Daoy (cell line): ENCODE measurements around the gene SMPD3. TPM values are rescaled to one million over a fixed set of nuclear protein-coding genes. Genes with fewer than 3 reads are reported as not detected.

ENCODE experiments used
- DNase-seq: peaks from one replicate; pipeline ENCODE4 v3.0.0-alpha.2; 2015; ENCODE audit warnings: low read depth
- total RNA-seq: library from RNA; depleted of rRNA; stranded (reverse); fragments of >200 nt; shearing (Covaris generic); gene quantifications from 2 replicates; pipeline ENCODE4 v1.2.3, GENCODE V29; 2014

SMPD3 gene
- total RNA-seq, 1 experiment from 2014 or later, result 0.17 TPM

- DNase-seq, result no peak
Measured at GRCh38 chr16:68356249-68356918, 91.9 kb downstream of the SMPD3 start.

GRCh38 chr16:68355447-68356248, 92.7 kb downstream of the SMPD3 start:
- DNase-seq, result no peak

GRCh38 chr16:68354816-68355215, 93.5 kb downstream of the SMPD3 start:
- no peak for DNase-seq

DNA sequence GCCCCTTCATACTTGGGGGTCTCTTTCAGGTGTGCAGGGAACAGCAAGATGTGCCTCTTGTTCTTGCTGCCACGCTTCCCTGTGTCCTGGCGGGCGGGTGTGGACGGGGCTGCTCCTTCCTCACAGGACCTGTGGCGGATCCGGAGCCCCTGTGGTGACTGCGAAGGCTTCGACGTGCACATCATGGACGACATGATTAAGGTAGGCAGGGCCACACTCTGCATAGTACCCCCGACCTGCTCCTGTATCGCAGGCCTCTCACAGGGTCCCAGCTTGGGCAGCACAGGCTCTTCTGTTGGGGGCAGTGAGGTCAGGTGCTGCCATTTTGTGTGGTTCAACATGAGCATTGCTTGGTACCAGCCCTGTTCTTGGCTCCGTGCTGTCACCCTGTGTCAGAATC, 94.9 kb downstream of the SMPD3 start:
- no peak for DNase-seq

DNA sequence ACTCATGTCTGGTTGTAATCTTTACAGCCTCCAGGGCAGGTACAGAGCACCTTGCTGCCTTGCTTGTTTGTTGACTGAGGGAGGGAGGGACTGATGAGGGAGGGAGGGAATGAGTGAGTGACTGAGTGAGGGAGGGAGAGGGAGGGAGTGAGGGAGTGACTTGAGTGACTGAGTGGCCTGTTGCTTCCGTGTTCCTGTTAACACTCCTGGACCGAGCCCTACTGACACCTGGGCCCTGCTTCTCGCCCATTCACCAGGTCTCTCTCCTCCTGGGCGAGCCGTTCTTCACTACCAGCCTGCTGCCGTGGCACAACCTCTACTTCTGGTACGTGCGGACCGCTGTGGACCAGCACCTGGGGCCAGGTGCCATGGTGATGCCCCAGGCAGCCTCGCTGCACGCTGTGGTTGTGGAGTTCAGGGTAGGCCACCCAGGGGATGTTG, 96.3 kb downstream of the SMPD3 start:
- DNase-seq, result no peak

DNA sequence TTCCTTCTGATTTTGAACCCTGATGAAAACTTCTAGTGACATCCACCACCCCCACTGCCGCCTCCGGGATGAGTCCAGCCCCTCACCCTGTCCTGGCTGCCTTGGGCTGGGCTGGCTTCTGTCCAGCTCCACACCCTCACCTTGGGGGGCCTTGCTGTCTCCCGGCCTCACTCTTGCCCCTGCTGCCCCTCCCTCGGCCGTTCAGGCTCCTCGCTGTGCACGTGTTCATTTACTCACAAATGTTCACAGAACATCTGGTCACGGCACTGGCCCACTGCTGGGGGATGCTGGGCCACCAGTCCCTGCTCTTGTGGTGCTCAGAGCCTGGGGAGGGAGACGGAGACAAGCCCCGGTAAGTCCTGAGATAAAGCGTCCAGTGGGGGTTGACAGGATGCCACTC, 96.8 kb downstream of the SMPD3 start:
- DNase-seq, result no peak

- no peak for DNase-seq
Measured at GRCh38 chr16:68350813-68351350, 97.4 kb downstream of the SMPD3 start.

- no peak for DNase-seq
Measured at GRCh38 chr16:68349838-68350410, 98.4 kb downstream of the SMPD3 start.

DNA sequence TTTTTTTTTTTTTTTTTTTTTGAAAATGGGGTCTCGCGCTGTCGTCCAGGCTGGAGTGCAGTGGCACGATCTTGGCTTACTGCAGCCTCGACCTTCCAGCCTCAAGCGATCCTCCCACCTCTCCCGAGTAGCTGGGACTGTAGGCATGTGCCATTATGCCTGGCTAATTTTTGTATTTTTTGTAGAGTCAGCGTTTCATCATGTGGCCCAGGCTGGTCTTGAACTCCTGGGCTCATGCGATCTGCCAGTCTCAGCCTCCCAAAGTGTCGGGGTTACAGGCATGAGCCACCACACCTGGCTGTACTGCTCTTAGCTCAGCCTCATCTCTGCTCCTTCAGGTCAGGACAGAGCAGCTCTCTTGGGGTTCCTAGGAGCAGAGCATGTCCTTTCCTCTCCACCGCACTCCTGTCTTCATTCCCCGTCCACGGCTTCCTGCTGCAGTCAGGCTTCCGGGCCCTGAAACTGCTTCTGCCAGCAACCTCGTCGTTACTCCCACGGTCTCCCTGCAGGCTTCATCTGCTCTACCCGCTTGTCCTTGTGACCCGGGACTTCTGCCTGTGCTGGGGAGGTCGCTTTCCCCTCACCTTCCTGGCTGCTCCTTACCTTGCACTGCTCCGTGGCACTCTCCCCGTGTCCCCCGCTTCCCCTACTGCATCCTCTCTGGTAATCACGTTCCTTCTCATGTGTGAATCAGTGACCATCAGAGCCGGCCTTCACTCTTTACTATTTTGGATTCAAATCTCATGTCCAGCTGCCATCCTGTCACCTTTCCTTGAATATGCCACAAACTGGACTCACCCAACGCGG, 99.5 kb downstream of the SMPD3 start:
- DNase-seq, result no peak

GRCh38 chr16:68347605-68348004, 100.7 kb downstream of the SMPD3 start:
- DNase-seq, result no peak

DNA sequence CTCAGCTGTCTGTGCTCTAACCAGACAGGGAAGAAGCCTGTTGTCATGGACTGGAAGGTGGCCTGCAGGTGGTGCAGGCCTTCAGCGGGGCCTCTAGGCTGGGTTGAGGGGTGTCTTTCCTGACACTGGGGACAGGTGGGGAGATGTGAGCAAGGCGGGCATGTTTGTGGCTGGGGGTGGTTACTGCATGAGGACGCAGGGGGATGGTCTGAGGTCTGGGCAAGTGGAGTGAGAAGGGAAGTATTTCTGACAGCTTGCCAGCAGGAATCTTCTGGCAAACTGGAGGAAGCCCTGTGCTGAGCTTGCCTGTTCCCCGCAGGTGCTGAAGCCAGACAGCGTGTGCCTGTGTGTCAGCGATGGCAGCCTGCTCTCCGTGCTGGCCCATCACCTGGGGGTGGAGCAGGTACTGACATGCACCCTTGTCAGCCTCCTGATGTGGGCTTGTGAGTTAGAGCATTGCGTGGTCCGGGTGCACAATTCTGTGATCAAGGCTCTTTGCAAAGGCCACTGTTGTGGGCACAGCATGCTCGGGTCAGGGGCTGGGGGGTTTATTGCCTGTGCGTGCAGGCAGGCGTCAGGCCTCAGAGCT, 101.3 kb downstream of the SMPD3 start:
- DNase-seq, result no peak

GRCh38 chr16:68345958-68346635, 102.2 kb downstream of the SMPD3 start:
- DNase-seq, result no peak

GRCh38 chr16:68345351-68345810, 102.9 kb downstream of the SMPD3 start:
- no peak for DNase-seq

DNA sequence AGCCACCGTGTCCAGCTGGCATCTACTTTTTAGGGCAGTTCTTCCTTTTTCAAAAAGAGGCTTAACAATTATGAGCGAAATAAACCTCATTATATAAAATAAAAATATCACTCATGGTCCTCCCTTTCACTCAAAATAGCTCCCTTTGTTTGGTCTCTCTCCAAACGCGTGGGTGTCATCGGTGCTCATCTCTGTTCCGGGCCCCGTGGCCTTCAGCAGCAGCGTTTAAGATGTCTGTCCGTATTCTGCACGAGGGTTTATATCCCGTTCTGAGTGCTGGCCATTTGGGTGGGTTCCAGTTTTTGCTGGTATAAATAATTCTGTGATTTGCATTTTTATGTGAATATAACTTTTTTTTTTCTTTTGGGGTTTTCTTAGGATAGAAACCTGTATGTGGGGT, 104.1 kb downstream of the SMPD3 start:
- DNase-seq, result no peak

DNA sequence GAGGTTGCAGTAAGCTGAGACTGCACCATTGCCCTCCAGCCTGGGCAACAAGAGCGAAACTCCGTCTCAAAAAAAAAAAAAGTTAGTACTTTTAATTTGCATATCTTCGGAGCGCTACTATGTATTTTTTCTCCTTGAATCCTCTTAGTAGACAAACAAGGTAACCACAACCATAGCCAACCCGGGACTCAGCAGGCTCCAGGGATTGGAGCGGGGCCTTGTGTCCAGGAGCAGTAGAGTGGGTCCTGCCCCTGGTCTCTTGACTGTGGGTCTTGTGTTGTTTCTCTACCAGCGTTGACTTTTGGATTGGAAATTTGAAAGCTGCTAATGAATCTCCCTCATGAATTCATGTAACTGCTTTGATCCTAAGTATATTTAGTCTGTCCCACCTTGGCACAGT, 105.2 kb downstream of the SMPD3 start:
- no peak for DNase-seq

DNA sequence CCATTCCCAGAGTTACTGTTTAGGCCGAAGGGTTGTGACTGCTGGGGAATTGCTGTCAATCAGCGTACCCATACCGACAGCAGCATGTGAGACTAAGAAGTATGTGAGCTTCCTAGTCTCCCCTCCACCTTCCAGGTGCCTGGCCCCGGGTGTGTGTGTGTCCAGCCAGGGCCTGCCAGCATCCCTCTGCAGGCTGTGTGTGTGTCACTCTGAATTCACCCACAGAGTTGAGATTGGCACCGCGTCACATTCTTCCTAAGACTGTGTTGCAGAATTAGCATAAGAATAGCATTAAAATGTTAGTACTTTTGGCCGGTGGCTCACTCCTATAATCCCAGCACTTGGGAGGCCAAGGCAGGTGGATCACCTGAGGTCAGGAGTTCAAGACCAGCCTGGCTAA, 105.7 kb downstream of the SMPD3 start:
- DNase-seq, result no peak

- DNase-seq, result no peak
Measured at GRCh38 chr16:68339214-68339613, 109.1 kb downstream of the SMPD3 start.

DNA sequence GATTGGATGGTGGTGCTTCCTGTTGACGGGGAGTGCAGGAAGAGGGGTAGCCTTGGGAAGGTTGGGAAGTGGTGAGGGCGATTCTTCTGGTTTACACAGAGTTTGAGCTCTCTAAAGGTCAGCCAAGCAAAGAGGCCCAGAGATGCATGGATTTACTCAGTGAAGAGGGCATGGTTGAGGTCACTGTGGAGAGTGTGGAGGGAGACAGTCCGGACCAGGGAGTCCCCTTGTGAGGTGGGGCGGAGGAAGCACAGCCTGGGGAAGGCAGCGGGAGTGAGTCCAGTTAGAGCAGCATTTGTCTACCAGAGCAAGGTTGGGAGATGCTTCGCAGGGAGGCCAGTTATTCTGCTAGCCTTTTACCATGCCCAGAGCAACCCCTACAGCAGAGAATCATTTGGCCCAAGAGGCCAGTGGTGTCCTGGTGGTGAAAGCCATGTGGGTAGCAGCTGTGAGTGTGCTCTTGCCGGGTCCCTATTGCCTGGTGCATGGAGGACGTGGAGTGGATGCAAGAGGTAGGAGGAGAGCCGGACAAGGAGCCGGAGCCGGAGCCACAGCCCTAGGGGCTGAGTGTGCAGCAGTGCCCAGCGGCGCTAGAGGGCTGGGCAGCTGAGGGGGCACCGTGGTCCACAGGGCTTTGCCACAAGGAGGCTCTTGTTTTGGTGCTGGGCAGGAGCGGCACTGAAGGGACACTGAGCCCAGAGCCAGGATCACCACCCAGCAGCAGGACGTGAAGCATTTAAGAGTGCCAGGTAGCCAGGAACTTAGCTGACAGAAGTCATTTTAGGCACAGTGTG, 109.8 kb downstream of the SMPD3 start:
- DNase-seq, result no peak

GRCh38 chr16:68335175-68335574, 113.1 kb downstream of the SMPD3 start:
- no peak for DNase-seq
